ENCODE results near the gene KLF7. TPM values are rescaled to one million over a fixed set of nuclear protein-coding genes. Genes with fewer than 3 reads are reported as not detected.

The KLF7 gene
- total RNA-seq, 1 donor from 2014 or later, result 35.8 TPM

DNA sequence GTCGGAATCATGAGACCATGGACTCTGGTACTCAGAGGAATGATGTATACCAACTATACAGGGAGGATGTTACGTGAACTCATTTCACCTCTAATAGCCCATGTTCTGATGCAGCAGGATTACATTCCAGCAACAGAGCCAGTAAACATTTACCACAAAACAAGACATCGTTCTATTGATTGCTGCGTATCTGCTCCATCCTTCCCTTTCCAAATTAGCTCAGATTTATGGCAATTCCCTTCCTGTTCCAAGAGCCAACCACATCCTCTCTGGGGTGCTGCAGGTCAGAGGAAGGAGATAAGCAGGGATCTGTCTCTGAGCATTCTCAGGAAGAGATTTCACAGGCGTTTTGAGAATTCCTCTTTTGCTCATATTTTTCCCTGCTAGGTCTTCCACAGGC is 98.3 kb downstream of the KLF7 start:
- Histone ChIP-seq H3K27me3 (no peaks in the 10 kb centered on the region), H3K4me1 (no peaks in the 10 kb centered on the region), H3K36me3 (no peaks in the 10 kb centered on the region), H3K27ac (no peak overlapping the region), H3K4me3 (no peak overlapping the region), H3K9me3 (no peaks in the 10 kb centered on the region)
- TF ChIP-seq POLR2A (IDR thresholded peaks at IDR 0.05) (no peak), POLR2AphosphoS5 (IDR thresholded peaks at IDR 0.05; ENCODE audit: insufficient read depth in 1 of 2, low read depth in 1 of 2) (no peak)
- TF ChIP-seq, protein P1, sequence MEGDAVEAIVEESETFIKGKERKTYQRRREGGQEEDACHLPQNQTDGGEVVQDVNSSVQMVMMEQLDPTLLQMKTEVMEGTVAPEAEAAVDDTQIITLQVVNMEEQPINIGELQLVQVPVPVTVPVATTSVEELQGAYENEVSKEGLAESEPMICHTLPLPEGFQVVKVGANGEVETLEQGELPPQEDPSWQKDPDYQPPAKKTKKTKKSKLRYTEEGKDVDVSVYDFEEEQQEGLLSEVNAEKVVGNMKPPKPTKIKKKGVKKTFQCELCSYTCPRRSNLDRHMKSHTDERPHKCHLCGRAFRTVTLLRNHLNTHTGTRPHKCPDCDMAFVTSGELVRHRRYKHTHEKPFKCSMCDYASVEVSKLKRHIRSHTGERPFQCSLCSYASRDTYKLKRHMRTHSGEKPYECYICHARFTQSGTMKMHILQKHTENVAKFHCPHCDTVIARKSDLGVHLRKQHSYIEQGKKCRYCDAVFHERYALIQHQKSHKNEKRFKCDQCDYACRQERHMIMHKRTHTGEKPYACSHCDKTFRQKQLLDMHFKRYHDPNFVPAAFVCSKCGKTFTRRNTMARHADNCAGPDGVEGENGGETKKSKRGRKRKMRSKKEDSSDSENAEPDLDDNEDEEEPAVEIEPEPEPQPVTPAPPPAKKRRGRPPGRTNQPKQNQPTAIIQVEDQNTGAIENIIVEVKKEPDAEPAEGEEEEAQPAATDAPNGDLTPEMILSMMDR (IDR thresholded peaks at IDR 0.05), result no peak
- intact Hi-C loops (cut with DNase I), result no loop called here
- DNase-seq (ENCODE audit: extremely low spot score in 2 of 2), result no peak

DNA sequence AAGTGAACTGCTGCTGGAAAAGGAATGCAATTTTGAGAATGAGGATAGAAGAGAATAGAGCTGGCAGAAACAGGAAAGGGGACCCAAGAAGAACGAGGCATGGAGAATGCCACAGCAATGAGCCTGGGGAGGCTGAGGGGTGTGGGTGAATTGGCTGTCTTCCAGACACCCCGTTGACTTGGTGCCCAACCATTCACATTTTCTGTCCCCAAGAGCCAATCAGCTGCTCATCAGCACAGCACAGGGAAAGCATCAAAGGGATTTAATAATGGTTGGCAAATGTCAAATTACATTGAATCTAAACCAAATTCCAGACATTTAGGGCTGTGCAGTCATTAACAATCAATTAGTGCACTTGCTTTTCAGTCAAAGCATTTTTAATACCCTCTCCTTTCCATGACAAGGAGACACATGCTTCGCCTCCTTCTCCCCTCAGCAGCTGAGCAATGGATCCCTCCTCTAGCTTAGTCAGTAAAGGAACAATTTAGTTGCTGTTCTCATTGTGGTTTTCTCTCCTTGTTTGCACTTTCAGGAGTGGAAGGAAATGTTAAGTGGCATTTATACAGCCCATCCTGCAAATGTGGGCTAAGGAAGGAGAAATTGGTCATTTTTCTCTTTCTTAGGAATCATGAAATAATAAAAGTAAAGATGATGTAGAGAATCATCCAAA is 98.8 kb downstream of the KLF7 start:
- TF ChIP-seq, protein P1 (IDR thresholded peaks at IDR 0.05), result no peak
- TF ChIP-seq POLR2AphosphoS5 (IDR thresholded peaks at IDR 0.05; ENCODE audit: insufficient read depth in 1 of 2, low read depth in 1 of 2) (no peak), POLR2A (IDR thresholded peaks at IDR 0.05) (no peak)
- Histone ChIP-seq H3K27me3 (no peaks in the 10 kb centered on the region), H3K4me3 (no peak overlapping the region), H3K36me3 (no peaks in the 10 kb centered on the region), H3K27ac (no peak overlapping the region), H3K9me3 (no peaks in the 10 kb centered on the region), H3K4me1 (no peaks in the 10 kb centered on the region)
- intact Hi-C loops (cut with DNase I), result no loop called here
- DNase-seq (ENCODE audit: extremely low spot score in 2 of 2), result no peak

DNA sequence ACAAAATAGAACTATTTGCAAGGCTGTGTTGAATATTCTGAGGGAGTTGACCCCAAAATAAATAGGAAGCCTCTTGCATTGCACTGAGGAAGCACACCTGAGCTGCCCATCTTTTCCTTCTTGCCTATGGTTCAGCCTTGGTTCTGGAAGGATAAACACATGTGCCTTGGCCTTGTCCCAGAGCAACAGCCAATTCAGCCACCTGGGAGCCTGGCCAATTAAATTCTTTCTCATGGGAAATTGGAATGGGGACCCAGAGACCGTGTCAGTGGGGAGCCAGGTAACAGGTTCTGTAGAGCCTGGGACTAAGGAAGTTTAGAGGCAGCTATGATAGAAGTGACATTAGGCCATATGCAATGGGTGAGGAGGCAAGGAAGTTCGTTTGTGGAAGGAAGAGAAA is 99.6 kb downstream of the KLF7 start:
- no peaks in the 10 kb centered on the region for H3K36me3 ChIP-seq

DNA sequence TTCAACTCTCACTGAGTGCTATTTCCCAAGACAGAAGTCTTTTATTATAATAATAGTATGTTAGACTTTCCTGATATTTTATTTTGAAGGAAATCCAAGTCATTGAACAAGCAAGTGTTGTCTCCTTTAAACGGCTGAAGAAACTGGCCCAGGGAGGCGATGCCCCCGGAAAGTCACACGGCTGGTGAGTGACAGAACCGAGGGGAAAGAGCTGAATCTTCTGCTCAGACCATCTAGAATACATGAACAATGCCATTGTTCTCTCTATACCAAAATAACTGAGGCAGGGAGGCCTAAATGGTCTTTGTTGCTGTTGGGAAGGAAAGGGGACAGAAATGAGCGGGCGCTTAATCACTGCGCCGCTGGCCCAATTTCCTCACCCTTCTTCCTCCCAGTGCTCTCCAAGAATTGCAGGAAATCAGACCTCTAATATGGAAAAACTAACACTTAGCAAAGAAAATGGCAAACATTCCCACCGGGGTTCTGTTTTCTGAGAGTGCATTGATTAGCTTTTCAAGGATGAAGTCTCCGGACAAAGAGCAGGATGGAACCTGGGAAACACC is 101.5 kb downstream of the KLF7 start:
- no peaks in the 10 kb centered on the region for H3K27me3 ChIP-seq
- no peak for DNase-seq (ENCODE audit: extremely low spot score in 2 of 2)
- H3K36me3 ChIP-seq, result no peaks in the 10 kb centered on the region
- no peak overlapping the region for H3K27ac ChIP-seq
- no peaks in the 10 kb centered on the region for H3K9me3 ChIP-seq
- H3K4me3 ChIP-seq, result no peak overlapping the region
- intact Hi-C loops (cut with DNase I), result no loop called here
- no peaks in the 10 kb centered on the region for H3K4me1 ChIP-seq
- TF ChIP-seq POLR2AphosphoS5 (IDR thresholded peaks at IDR 0.05; ENCODE audit: insufficient read depth in 1 of 2, low read depth in 1 of 2), result no peak
- TF ChIP-seq POLR2A (IDR thresholded peaks at IDR 0.05), result no peak
- TF ChIP-seq, protein P1 (IDR thresholded peaks at IDR 0.05), result no peak

More for the DNA sequence above, 99.6 kb downstream of the KLF7 start:
- TF ChIP-seq, protein P1 (IDR thresholded peaks at IDR 0.05), result no peak
- TF ChIP-seq POLR2A (IDR thresholded peaks at IDR 0.05) (no peak), POLR2AphosphoS5 (IDR thresholded peaks at IDR 0.05; ENCODE audit: insufficient read depth in 1 of 2, low read depth in 1 of 2) (no peak)
- H3K4me1 ChIP-seq, result no peaks in the 10 kb centered on the region
- DNase-seq (ENCODE audit: extremely low spot score in 2 of 2), result no peak
- H3K27ac ChIP-seq, result no peak overlapping the region
- no peaks in the 10 kb centered on the region for H3K9me3 ChIP-seq
- no peak overlapping the region for H3K4me3 ChIP-seq
- no peaks in the 10 kb centered on the region for H3K27me3 ChIP-seq
- intact Hi-C loops (cut with DNase I), result no loop called here

DNA sequence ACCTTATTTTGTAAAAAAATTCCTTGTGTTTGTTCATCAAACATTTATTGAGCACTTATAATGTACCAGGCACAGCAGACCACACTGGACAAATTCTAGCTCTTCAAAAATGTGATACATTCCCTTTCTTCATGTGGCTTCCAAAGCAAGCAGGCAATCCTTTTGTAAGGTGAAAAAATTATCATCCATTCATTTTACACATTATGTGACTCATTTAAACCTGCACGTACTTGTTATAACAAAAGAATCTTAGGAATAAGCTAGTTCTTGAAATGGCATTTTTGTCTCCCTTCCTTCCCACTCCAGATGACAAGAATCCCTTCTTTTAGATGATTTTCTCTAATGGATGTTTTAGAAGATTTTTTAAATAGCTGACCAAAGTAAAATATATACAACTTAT is 104.6 kb downstream of the KLF7 start:
- no peaks in the 10 kb centered on the region for H3K9me3 ChIP-seq
- no peaks in the 10 kb centered on the region for H3K4me1 ChIP-seq
- no peak for DNase-seq (ENCODE audit: extremely low spot score in 2 of 2)
- H3K27ac ChIP-seq, result no peak overlapping the region
- intact Hi-C loops (cut with DNase I), result no loop called here
- no peak overlapping the region for H3K4me3 ChIP-seq
- TF ChIP-seq POLR2AphosphoS5 (IDR thresholded peaks at IDR 0.05; ENCODE audit: insufficient read depth in 1 of 2, low read depth in 1 of 2) (no peak), POLR2A (IDR thresholded peaks at IDR 0.05) (no peak)
- TF ChIP-seq, protein P1 (IDR thresholded peaks at IDR 0.05), result no peak
- H3K36me3 ChIP-seq, result no peaks in the 10 kb centered on the region
- H3K27me3 ChIP-seq, result no peaks in the 10 kb centered on the region
